WTC11 (cell line): ENCODE data around the gene OR5AR1. TPM values are rescaled to one million over a fixed set of nuclear protein-coding genes. Genes with fewer than 3 reads are reported as not detected.

Experiments used
- ATAC-seq: fragments of 200-7000 bp; cut with Tn5 transposase; 2 replicates; pipeline ENCODE4 v1.10.0; 2021; ENCODE audit warnings: mild to moderate bottlenecking, moderate library complexity
- CTCF ChIA-PET: fragments of 300-600 bp; sonication (Branson Sonifier 250); formaldehyde crosslinking; loops from one replicate; lab custom pipeline; 2021; ENCODE audit warnings: antibody characterized with exemption; lab: Charles Lee
- POLR2A ChIA-PET: fragments of 350-600 bp; sonication (Branson Sonifier 250); formaldehyde crosslinking; loops from one replicate; lab custom pipeline; 2021; ENCODE audit warnings: antibody characterized with exemption; lab: Charles Lee
- DNase-seq: peaks from one replicate; pipeline ENCODE4 v3.0.0; 2021; ENCODE audit warnings: low spot score
- H3K27ac Mint-ChIP-seq: 2 replicates; pipeline ENCODE4 v1.8.0; 2021; ENCODE audit warnings: mixed read lengths
- H3K27me3 Mint-ChIP-seq: 2 replicates; pipeline ENCODE4 v1.8.0; 2021; ENCODE audit warnings: low read depth, mild to moderate bottlenecking, moderate library complexity, mixed read lengths
- H3K36me3 Mint-ChIP-seq: 2 replicates; pipeline ENCODE4 v1.8.0; 2021; ENCODE audit warnings: mixed read lengths
- H3K4me1 Mint-ChIP-seq: 2 replicates; pipeline ENCODE4 v1.8.0; 2022; ENCODE audit warnings: mixed read lengths
- H3K4me3 Mint-ChIP-seq: 2 replicates; pipeline ENCODE4 v1.8.0; 2021; ENCODE audit warnings: mild to moderate bottlenecking, moderate library complexity, mixed read lengths
- H3K9me3 Mint-ChIP-seq: 2 replicates; pipeline ENCODE4 v1.8.0; 2021; ENCODE audit warnings: mixed read lengths
- AFF4 ChIP-seq: sonication (generic); formaldehyde crosslinking; IDR thresholded peaks from 2 replicates; pipeline ENCODE4 v1.8.1; 2023; ENCODE audit warnings: mild to moderate bottlenecking, missing genetic modification reagents, borderline replicate concordance
- ATF1 ChIP-seq: sonication (generic); formaldehyde crosslinking; IDR thresholded peaks from 2 replicates; pipeline ENCODE4 v1.8.1; 2023; ENCODE audit warnings: mild to moderate bottlenecking, moderate library complexity, missing genetic modification reagents
- ATF2 ChIP-seq: sonication (generic); formaldehyde crosslinking; IDR thresholded peaks from 2 replicates; pipeline ENCODE4 v1.8.1; 2022; ENCODE audit warnings: low read depth, missing genetic modification reagents, borderline replicate concordance
- CREB1 ChIP-seq: sonication (generic); formaldehyde crosslinking; IDR thresholded peaks from 2 replicates; pipeline ENCODE4 v1.8.0; 2023; ENCODE audit warnings: mild to moderate bottlenecking, missing genetic modification reagents
- CTCF ChIP-seq: fragments of 200-600 bp; IDR thresholded peaks from 2 replicates; pipeline ENCODE4 v1.8.0; 2022; ENCODE audit warnings: antibody characterized with exemption
- E2F1 ChIP-seq: sonication (generic); formaldehyde crosslinking; IDR thresholded peaks from 2 replicates; pipeline ENCODE4 v1.8.0; 2022; ENCODE audit warnings: mild to moderate bottlenecking, missing genetic modification reagents
- ELF4 ChIP-seq: sonication (generic); formaldehyde crosslinking; IDR thresholded peaks from 2 replicates; pipeline ENCODE4 v1.8.1; 2022; ENCODE audit warnings: low read depth, mild to moderate bottlenecking, moderate library complexity, missing genetic modification reagents
- HMGXB4 ChIP-seq: sonication (generic); formaldehyde crosslinking; IDR thresholded peaks from 2 replicates; pipeline ENCODE4 v1.8.1; 2023; ENCODE audit warnings: mild to moderate bottlenecking, moderate library complexity, missing genetic modification reagents
- JAZF1 ChIP-seq: fragments of 250-450 bp; sonication (Bioruptor Pico); IDR thresholded peaks from 2 replicates; pipeline ENCODE4 v1.9.0; 2021; ENCODE audit warnings: moderate library complexity, mild to moderate bottlenecking, inconsistent platforms
- JUN ChIP-seq: sonication (generic); formaldehyde crosslinking; IDR thresholded peaks from 2 replicates; pipeline ENCODE4 v1.8.0; 2023; ENCODE audit warnings: mild to moderate bottlenecking, missing genetic modification reagents
- MYBL2 ChIP-seq: sonication (generic); formaldehyde crosslinking; IDR thresholded peaks from 2 replicates; pipeline ENCODE4 v1.8.1; 2023; ENCODE audit warnings: mild to moderate bottlenecking, moderate library complexity, missing genetic modification reagents
- NFE2L1 ChIP-seq: sonication (generic); formaldehyde crosslinking; IDR thresholded peaks from 2 replicates; pipeline ENCODE4 v1.8.1; 2023; ENCODE audit warnings: missing genetic modification reagents
- RELA ChIP-seq: sonication (generic); formaldehyde crosslinking; IDR thresholded peaks from 2 replicates; pipeline ENCODE4 v1.8.1; 2022; ENCODE audit warnings: missing genetic modification reagents, mild to moderate bottlenecking, borderline replicate concordance
- SP1 ChIP-seq: sonication (generic); formaldehyde crosslinking; conservative IDR thresholded peaks from 2 replicates; pipeline ENCODE4 v1.8.1; 2022; ENCODE audit warnings: missing genetic modification reagents
- TEAD4 ChIP-seq: sonication (generic); formaldehyde crosslinking; IDR thresholded peaks from 2 replicates; pipeline ENCODE4 v1.8.0; 2022; ENCODE audit warnings: mild to moderate bottlenecking, missing genetic modification reagents
- USF2 ChIP-seq: sonication (generic); formaldehyde crosslinking; IDR thresholded peaks from 2 replicates; pipeline ENCODE4 v1.8.1; 2023; ENCODE audit warnings: mild to moderate bottlenecking, missing genetic modification reagents, moderate library complexity
- ZNF121 ChIP-seq: sonication (generic); formaldehyde crosslinking; IDR thresholded peaks from 2 replicates; pipeline ENCODE4 v1.8.0; 2023; ENCODE audit warnings: missing genetic modification reagents
- ZNF232 ChIP-seq: sonication (generic); formaldehyde crosslinking; IDR thresholded peaks from 2 replicates; pipeline ENCODE4 v1.8.0; 2022; ENCODE audit warnings: mild to moderate bottlenecking, missing genetic modification reagents
- ZNF263 ChIP-seq: sonication (generic); formaldehyde crosslinking; IDR thresholded peaks from 2 replicates; pipeline ENCODE4 v1.8.1; 2022; ENCODE audit warnings: low read depth, mild to moderate bottlenecking, moderate library complexity, missing genetic modification reagents
- ZNF317 ChIP-seq: sonication (generic); formaldehyde crosslinking; IDR thresholded peaks from 2 replicates; pipeline ENCODE4 v1.8.1; 2023; ENCODE audit warnings: low read depth, mild to moderate bottlenecking, moderate library complexity, missing genetic modification reagents, borderline replicate concordance
- ZNF396 ChIP-seq: fragments of 250-450 bp; sonication (Bioruptor Pico); IDR thresholded peaks from 2 replicates; pipeline ENCODE4 v1.8.0; 2021; ENCODE audit warnings: mild to moderate bottlenecking, moderate library complexity, borderline replicate concordance
- ZNF532 ChIP-seq: fragments of 250-450 bp; sonication (Bioruptor Pico); IDR thresholded peaks from 2 replicates; pipeline ENCODE4 v1.9.0; 2021; ENCODE audit warnings: mild to moderate bottlenecking, borderline replicate concordance
- total RNA-seq: library from RNA; stranded (reverse); gene quantifications from 3 replicates; pipeline ENCODE4 v1.2.3, GENCODE V29; 2021

The OR5AR1 gene
- total RNA-seq, 1 experiment from 2014 or later: not detected

- TF ChIP-seq ZNF263: no peak
- no peak for TF ChIP-seq ATF1
- TF ChIP-seq TEAD4 (CRISPR knock-in tag): no peak
- TF ChIP-seq CREB1 (CRISPR knock-in tag): no peak
- no peak for TF ChIP-seq ZNF396 (CRISPR knock-in tag)
- no peak for TF ChIP-seq ZNF532 (CRISPR knock-in tag)
- no peak for TF ChIP-seq JAZF1 (CRISPR knock-in tag)
- TF ChIP-seq NFE2L1 (CRISPR knock-in tag): no peak
These were observed 31.2 kb upstream of the OR5AR1 start (continued) for GRCh38 chr11:56632329-56632728.

GRCh38 chr11:56636861-56637260 lies 26.6 kb upstream of the OR5AR1 start:
- CTCF ChIA-PET: no interaction called here
- H3K27me3 Mint-ChIP-seq: no peaks in the 10 kb centered on the region
- H3K36me3 Mint-ChIP-seq: no peaks in the 10 kb centered on the region
- H3K9me3 Mint-ChIP-seq: peaks cover 26% of the 10 kb centered on the region
- H3K4me1 Mint-ChIP-seq: no peaks in the 10 kb centered on the region
- no peak overlapping the region for H3K4me3 Mint-ChIP-seq
- no peak overlapping the region for H3K27ac Mint-ChIP-seq
- DNase-seq: no peak
- POLR2A ChIA-PET: no interaction called here
- ATAC-seq: no peak
- TF ChIP-seq SP1 (CRISPR knock-in tag) (no peak), ZNF396 (CRISPR knock-in tag) (no peak), E2F1 (CRISPR knock-in tag) (no peak), USF2 (CRISPR knock-in tag) (no peak), ZNF121 (CRISPR knock-in tag) (no peak), HMGXB4 (CRISPR knock-in tag) (no peak), MYBL2 (CRISPR knock-in tag) (no peak), ZNF317 (no peak), ZNF232 (CRISPR knock-in tag) (no peak), RELA (CRISPR knock-in tag) (no peak), ELF4 (CRISPR knock-in tag) (no peak), ATF2 (CRISPR knock-in tag) (no peak), AFF4 (CRISPR knock-in tag) (no peak), CTCF (no peak), JUN (CRISPR knock-in tag) (no peak), ATF1 (no peak)
